CD14-positive monocyte (primary cell): ENCODE data around the gene HMOX2. TPM values are rescaled to one million over a fixed set of nuclear protein-coding genes. Genes with fewer than 3 reads are reported as not detected.
A peak's percentile ranks its signal among the peaks of the same experiment; 100 is the strongest.

Experiments
- DNase-seq, 3 donors: peaks; one replicate each; pipeline ENCODE4 v3.0.0-alpha.2; 2011 to 2022
- H2AFZ ChIP-seq: 2 replicates; pipeline ENCODE4 v1.6.0; 2012; ENCODE audit warnings: mild to moderate bottlenecking, low read depth, low read length, inconsistent platforms; ENCODE audit not compliant: insufficient read depth, poor library complexity, severe bottlenecking
- H3K27ac ChIP-seq, 2 donors: 1 replicate in 1 of 2; 2 replicates in 1 of 2; pipeline ENCODE4 v1.5.1; 2012 to 2013; ENCODE audit warnings: low read length in 2 of 2, control low read depth in 1 of 2, inconsistent platforms in 1 of 2, low read depth in 1 of 2, mild to moderate bottlenecking in 1 of 2
- H3K27me3 ChIP-seq, 2 donors: one replicate each; pipeline versions ENCODE4 v1.6.0 to v1.6.1; 2011 to 2013; ENCODE audit warnings: low read length in 2 of 2; ENCODE audit not compliant: control insufficient read depth in 2 of 2, insufficient read depth in 2 of 2
- H3K36me3 ChIP-seq, 2 donors: replicated peaks in 1 of 2; 1 replicate in 1 of 2; 2 replicates in 1 of 2; pipeline versions ENCODE4 v1.5.1 to v1.6.1; 2012 to 2013; ENCODE audit warnings: low read length in 2 of 2, control low read depth in 1 of 2, inconsistent platforms in 1 of 2, mild to moderate bottlenecking in 1 of 2; ENCODE audit not compliant: insufficient read depth in 2 of 2, control insufficient read depth in 1 of 2
- H3K4me1 ChIP-seq, 2 donors: 1 replicate in 1 of 2; 2 replicates in 1 of 2; pipeline versions ENCODE4 v1.5.1 to v1.6.1; 2012 to 2013; ENCODE audit warnings: low read length in 2 of 2, control low read depth in 1 of 2, inconsistent platforms in 1 of 2, mild to moderate bottlenecking in 1 of 2, moderate library complexity in 1 of 2; ENCODE audit not compliant: insufficient read depth in 2 of 2, control insufficient read depth in 1 of 2
- H3K4me2 ChIP-seq: replicated peaks from 2 replicates; pipeline ENCODE3; 2012; ENCODE audit warnings: low read length, moderate library complexity, mild to moderate bottlenecking; ENCODE audit not compliant: poor library complexity, severe bottlenecking; ENCODE audit errors: extremely low read depth
- H3K4me3 ChIP-seq, 3 experiments: fragments of 200-600 bp in 1 of 3; sonication (generic) in 1 of 3; replicated peaks in 1 of 3; 1 replicate in 2 of 3; 2 replicates in 1 of 3; pipeline ENCODE4 v1.5.1; 2011 to 2013; ENCODE audit warnings: low read length in 3 of 3, mild to moderate bottlenecking in 3 of 3, control low read depth in 2 of 3, low read depth in 2 of 3, inconsistent platforms in 1 of 3, moderate library complexity in 1 of 3
- H3K79me2 ChIP-seq: 2 replicates; pipeline ENCODE4 v1.6.0; 2012; ENCODE audit warnings: mild to moderate bottlenecking, control low read depth, inconsistent platforms, low read length, moderate library complexity; ENCODE audit not compliant: insufficient read depth
- H3K9ac ChIP-seq: 2 replicates; pipeline ENCODE4 v1.6.0; 2017; ENCODE audit warnings: low read length, mild to moderate bottlenecking; ENCODE audit not compliant: insufficient read depth, poor library complexity, severe bottlenecking
- H3K9me3 ChIP-seq, 2 donors: replicated peaks in 1 of 2; 1 replicate in 1 of 2; 2 replicates in 1 of 2; pipeline versions ENCODE4 v1.5.1 to v1.6.1; 2012 to 2013; ENCODE audit warnings: low read length in 2 of 2, control low read depth in 1 of 2; ENCODE audit not compliant: control insufficient read depth in 1 of 2, insufficient read depth in 1 of 2
- H4K20me1 ChIP-seq: 2 replicates; pipeline ENCODE4 v1.6.0; 2012; ENCODE audit warnings: mild to moderate bottlenecking, low read length, control low read depth, moderate library complexity; ENCODE audit not compliant: insufficient read depth
- H3K27ac Mint-ChIP-seq, 7 donors: one replicate each; pipeline ENCODE4 v1.8.0; 2020; ENCODE audit warnings: mild to moderate bottlenecking in 7 of 7, mixed read lengths in 7 of 7, moderate library complexity in 6 of 7, inconsistent platforms in 2 of 7
- H3K27me3 Mint-ChIP-seq, 3 donors: one replicate each; pipeline ENCODE4 v1.8.0; 2021 to 2022; ENCODE audit warnings: low read depth in 3 of 3, mild to moderate bottlenecking in 3 of 3, mixed read lengths in 3 of 3, moderate library complexity in 3 of 3, inconsistent platforms in 1 of 3
- H3K36me3 Mint-ChIP-seq, 2 donors: one replicate each; pipeline ENCODE4 v1.8.0; 2020; ENCODE audit warnings: mixed read lengths in 2 of 2, inconsistent platforms in 1 of 2, mild to moderate bottlenecking in 1 of 2
- H3K4me1 Mint-ChIP-seq: one replicate; pipeline ENCODE4 v1.8.0; 2020; ENCODE audit warnings: mild to moderate bottlenecking, mixed read lengths
- H3K4me3 Mint-ChIP-seq, 2 donors: one replicate each; pipeline ENCODE4 v1.8.0; 2020; ENCODE audit warnings: mild to moderate bottlenecking in 2 of 2, mixed read lengths in 2 of 2, moderate library complexity in 1 of 2
- H3K9me3 Mint-ChIP-seq, 7 donors: one replicate each; pipeline ENCODE4 v1.8.0; 2020 to 2022; ENCODE audit warnings: mixed read lengths in 7 of 7, mild to moderate bottlenecking in 6 of 7, moderate library complexity in 6 of 7, inconsistent platforms in 2 of 7
- CTCF ChIP-seq: fragments of 200-600 bp; IDR thresholded peaks from one replicate; pipeline ENCODE4 v1.8.0; 2022; ENCODE audit warnings: antibody characterized with exemption, mild to moderate bottlenecking
- WGBS: methylation state at CpG from one replicate; pipeline ENCODE4 v1.1.5; 2013; ENCODE audit warnings: missing lambda C conversion rate; ENCODE audit not compliant: insufficient coverage; 5-methylcytosine and 5-hydroxymethylcytosine counted together
- intact Hi-C, 2 donors: fragments of 100-400 bp; cut with micrococcal nuclease; formaldehyde crosslinking; loops; one replicate each; pipeline versions ENCODE4 v1.15.0 to v1.15.1; 2023
- polyA plus RNA-seq, 3 donors: library from polyadenylated mRNA; depleted of rRNA in 1 of 3; unstranded in 2 of 3; stranded (reverse) in 1 of 3; fragments of 300-500 nt in 2 of 3; fragments of >200 nt in 1 of 3; fragmentation: Illumina TruSeq in 2 of 3; gene quantifications; 1 replicate in 2 of 3; 2 replicates in 1 of 3; pipeline ENCODE4 v1.2.3, GENCODE V29; 2012 to 2021

The HMOX2 gene
- polyA plus RNA-seq, 3 donors = 21.7 to 33.2 (median 25.0) TPM

- WGBS = 99% methylated on average over 12 of the region's 14 CpGs
- H3K9me3 ChIP-seq = no peaks in the 10 kb centered on the region
- H3K4me3 ChIP-seq = no peak overlapping the region
- H3K27me3 ChIP-seq = no peaks in the 10 kb centered on the region
- H3K36me3 ChIP-seq = peaks cover 65 to 72% of the 10 kb centered on the region in 2 donors
- Mint-ChIP-seq H3K36me3 (peaks cover 54 to 69% of the 10 kb centered on the region in 2 donors), H3K27ac (peak overlapping the region in 3 of 7 donors; percentile 31 to 62 (median 57)), H3K27me3 (no peaks in the 10 kb centered on the region), H3K4me1 (peaks cover 17% of the 10 kb centered on the region), H3K9me3 (no peaks in the 10 kb centered on the region), H3K4me3 (no peak overlapping the region)
- no peak overlapping the region for H2AFZ ChIP-seq
- H4K20me1 ChIP-seq = no peaks in the 10 kb centered on the region
- H3K27ac ChIP-seq = no peak overlapping the region
- no peak overlapping the region for H3K4me2 ChIP-seq
- no peak overlapping the region for H3K9ac ChIP-seq
- peaks cover 18 to 19% of the 10 kb centered on the region in 2 donors for H3K4me1 ChIP-seq
- DNase-seq = no peak
- TF ChIP-seq CTCF = no peak
- H3K79me2 ChIP-seq = no peaks in the 10 kb centered on the region
- intact Hi-C loops = no loop called here
Measured at GRCh38 chr16:4455081-4455480, 21.1 kb upstream of the HMOX2 start.

- TF ChIP-seq CTCF = no peak
- WGBS = 79% methylated on average over 7 of the region's 10 CpGs
- no peaks in the 10 kb centered on the region for H3K27me3 ChIP-seq
- intact Hi-C loops = no loop called here
- H2AFZ ChIP-seq = no peak overlapping the region
- no peaks in the 10 kb centered on the region for H4K20me1 ChIP-seq
- DNase-seq = no peak
- H3K4me1 Mint-ChIP-seq = peaks cover 19% of the 10 kb centered on the region
- no peak overlapping the region for H3K4me3 ChIP-seq
- H3K27me3 Mint-ChIP-seq = peaks cover 0 to 1% (median 0%) of the 10 kb centered on the region in 3 donors
- no peak overlapping the region for H3K27ac ChIP-seq
- no peak overlapping the region for H3K4me3 Mint-ChIP-seq
- peaks cover 57 to 65% of the 10 kb centered on the region in 2 donors for H3K36me3 ChIP-seq
- H3K9me3 ChIP-seq = no peaks in the 10 kb centered on the region
- H3K27ac Mint-ChIP-seq = no peak overlapping the region
- H3K9me3 Mint-ChIP-seq = peaks cover 0 to 2% (median 0%) of the 10 kb centered on the region in 7 donors
- peaks cover 48 to 63% of the 10 kb centered on the region in 2 donors for H3K36me3 Mint-ChIP-seq
- no peaks in the 10 kb centered on the region for H3K79me2 ChIP-seq
- peaks cover 19 to 21% of the 10 kb centered on the region in 2 donors for H3K4me1 ChIP-seq
- no peak overlapping the region for H3K9ac ChIP-seq
- H3K4me2 ChIP-seq = no peak overlapping the region
Measured at GRCh38 chr16:4455951-4456350, 20.2 kb upstream of the HMOX2 start.
